ENCODE data around the gene STK10. TPM values are rescaled to one million over a fixed set of nuclear protein-coding genes. Genes with fewer than 3 reads are reported as not detected.

STK10 gene
- polyA plus RNA-seq, 1 of the 3 experiments (the other 2 are of a cell fraction) = 11.0 TPM

- H3K36me3 ChIP-seq (replicated peaks in 1 of 2; ENCODE audit: control insufficient read depth in 1 of 2, insufficient read depth in 2 of 2, low read length in 1 of 2) = peaks cover 15 to 21% of the 10 kb centered on the region in 2 experiments
Observed at GRCh38 chr5:172048170-172048422, 139.9 kb downstream of the STK10 start.

GRCh38 chr5:172046593-172046992 lies 141.4 kb downstream of the STK10 start:
- H3K36me3 ChIP-seq (replicated peaks in 1 of 2; ENCODE audit: control insufficient read depth in 1 of 2, insufficient read depth in 2 of 2, low read length in 1 of 2) = peaks cover 10 to 15% of the 10 kb centered on the region in 2 experiments
- no peaks in the 10 kb centered on the region for H4K20me1 ChIP-seq (ENCODE audit: insufficient read depth)
- WGBS (ENCODE audit: low lambda C conversion rate) = 100% methylated on average over 4 of the region's 4 CpGs
- ChIA-PET CTCF (interaction anchor here (0.9 to 2.5 kb wide), 4 partner anchors 13 to 627 kb away, joined by 3 to 11 read pairs (median 8); partner anchors contain the start of gene FGF18), POLR2A (no interaction called here)
- no peak overlapping the region for H3K4me3 ChIP-seq (ENCODE audit: low read depth in 2 of 2, low read length in 1 of 2)
- H2AFZ ChIP-seq (ENCODE audit: low read depth) = no peak overlapping the region
- H3F3A ChIP-seq (replicated peaks; ENCODE audit: insufficient read depth) = no peaks in the 10 kb centered on the region
- no peaks in the 10 kb centered on the region for H3K79me2 ChIP-seq (ENCODE audit: insufficient read depth)
- no peaks in the 10 kb centered on the region for H3K27me3 ChIP-seq (ENCODE audit: insufficient read depth)
- no peak overlapping the region for H3K9ac ChIP-seq
- no peaks in the 10 kb centered on the region for H3K4me1 ChIP-seq (ENCODE audit: control insufficient read depth in 1 of 2, insufficient read depth in 2 of 2, low read depth in 1 of 2, low read length in 1 of 2)
- H3K9me2 ChIP-seq = no peaks in the 10 kb centered on the region
- TF ChIP-seq USF1 (IDR thresholded peaks at IDR 0.05; ENCODE audit: borderline replicate concordance, low read depth) (no peak), POLR2AphosphoS5 (IDR thresholded peaks at IDR 0.05; ENCODE audit: low read depth, low read length) (no peak), CHD2 (IDR thresholded peaks at IDR 0.05; ENCODE audit: low read length, partially characterized antibody) (no peak), NRF1 (IDR thresholded peaks at IDR 0.05; ENCODE audit: low read depth, low read length) (no peak), TCF12 (IDR thresholded peaks at IDR 0.05) (no peak), TEAD4 (IDR thresholded peaks at IDR 0.05; ENCODE audit: borderline replicate concordance, insufficient read depth) (no peak), GABPA (IDR thresholded peaks at IDR 0.05; ENCODE audit: low read depth) (no peak), USF2 (IDR thresholded peaks at IDR 0.05; ENCODE audit: borderline replicate concordance, low read depth, low read length) (no peak), FOXJ3 (CRISPR knock-in tag; IDR thresholded peaks at IDR 0.05) (no peak), MAX (IDR thresholded peaks at IDR 0.05; ENCODE audit: low read depth) (no peak), EZH2phosphoT487 (IDR thresholded peaks at IDR 0.05; ENCODE audit: borderline replicate concordance, low read depth) (no peak), NFIC (IDR thresholded peaks at IDR 0.05; ENCODE audit: borderline replicate concordance) (no peak), PBX3 (IDR thresholded peaks at IDR 0.05) (no peak), MXI1 (IDR thresholded peaks at IDR 0.05; ENCODE audit: low read depth, low read length) (no peak), TAF1 (IDR thresholded peaks at IDR 0.05; ENCODE audit: borderline replicate concordance, low read depth, low read length) (no peak), MEF2A (IDR thresholded peaks at IDR 0.05; ENCODE audit: borderline replicate concordance, low read depth) (no peak)
- H3K4me2 ChIP-seq = no peak overlapping the region
- H3K27ac ChIP-seq (ENCODE audit: low read depth in 2 of 2, low read length in 1 of 2) = no peak overlapping the region
- DNase-seq = no peak
- no peaks in the 10 kb centered on the region for H3K9me3 ChIP-seq

More at GRCh38 chr5:172048170-172048422, 139.9 kb downstream of the STK10 start:
- ChIA-PET CTCF (interaction anchor here (0.7 to 2.2 kb wide), 3 partner anchors 12 to 140 kb away, joined by 3 to 11 read pairs (median 3); no protein-coding TSS in a partner anchor), POLR2A (no interaction called here)
- Histone ChIP-seq H4K20me1 (ENCODE audit: insufficient read depth) (no peaks in the 10 kb centered on the region), H3K9ac (no peak overlapping the region), H3K9me2 (no peaks in the 10 kb centered on the region), H3K4me2 (no peak overlapping the region), H3K9me3 (no peaks in the 10 kb centered on the region), H2AFZ (ENCODE audit: low read depth) (no peak overlapping the region), H3K79me2 (ENCODE audit: insufficient read depth) (no peaks in the 10 kb centered on the region), H3K27ac (ENCODE audit: low read depth in 2 of 2, low read length in 1 of 2) (no peak overlapping the region), H3F3A (replicated peaks; ENCODE audit: insufficient read depth) (no peaks in the 10 kb centered on the region), H3K4me3 (ENCODE audit: low read depth in 2 of 2, low read length in 1 of 2) (no peak overlapping the region), H3K4me1 (ENCODE audit: control insufficient read depth in 1 of 2, insufficient read depth in 2 of 2, low read depth in 1 of 2, low read length in 1 of 2) (peaks cover 0 to 4% of the 10 kb centered on the region in 2 experiments; a peak in 1 of 4 replicates), H3K27me3 (ENCODE audit: insufficient read depth) (no peaks in the 10 kb centered on the region)
- TF ChIP-seq CHD2 (IDR thresholded peaks at IDR 0.05; ENCODE audit: low read length, partially characterized antibody) (no peak), FOXJ3 (CRISPR knock-in tag; IDR thresholded peaks at IDR 0.05) (no peak), RFX5 (IDR thresholded peaks at IDR 0.05; ENCODE audit: low read length) (no peak), RAD21 (IDR thresholded peaks at IDR 0.05; ENCODE audit: low read length) (no peak), JUND (IDR thresholded peaks at IDR 0.05) (no peak), YY1 (IDR thresholded peaks at IDR 0.05; ENCODE audit: low read depth) (no peak), EZH2phosphoT487 (IDR thresholded peaks at IDR 0.05; ENCODE audit: borderline replicate concordance, low read depth) (no peak), SIN3A (IDR thresholded peaks at IDR 0.05; ENCODE audit: borderline replicate concordance, low read depth, low read length) (no peak), SMC3 (IDR thresholded peaks at IDR 0.05; ENCODE audit: low read depth, low read length) (no peak), USF2 (IDR thresholded peaks at IDR 0.05; ENCODE audit: borderline replicate concordance, low read depth, low read length) (no peak), FOSL2 (IDR thresholded peaks at IDR 0.05; ENCODE audit: borderline replicate concordance, low read depth) (no peak)
- 94% methylated on average over 1 of the region's 1 CpG for WGBS (ENCODE audit: low lambda C conversion rate)
- no peak for DNase-seq
